Brain microvascular endothelial cell (primary cell): ENCODE data around the gene NECAB3.

Source experiments
- DNase-seq: peaks from one replicate; pipeline ENCODE4 v3.0.0-alpha.2; 2020
- H3K27ac ChIP-seq: fragments of 250-450 bp; sonication (Bioruptor Pico); 2 replicates; pipeline ENCODE4 v1.5.1; 2020; ENCODE audit warnings: mild to moderate bottlenecking, moderate library complexity
- H3K27me3 ChIP-seq: fragments of 250-450 bp; sonication (Bioruptor Pico); replicated peaks from 2 replicates; pipeline ENCODE4 v1.5.1; 2020; ENCODE audit warnings: mild to moderate bottlenecking
- H3K36me3 ChIP-seq: fragments of 250-450 bp; sonication (Bioruptor Pico); replicated peaks from 2 replicates; pipeline ENCODE4 v1.5.1; 2020; ENCODE audit warnings: mild to moderate bottlenecking
- H3K4me3 ChIP-seq: 2 replicates; pipeline ENCODE4 v1.5.1; 2011; ENCODE audit warnings: low read depth, mild to moderate bottlenecking, control low read depth, low read length, moderate library complexity
- CTCF ChIP-seq: IDR thresholded peaks from 2 replicates; pipeline ENCODE4 v1.5.1; 2011; ENCODE audit warnings: low read depth, mild to moderate bottlenecking, moderate library complexity, low read length, control low read depth, inconsistent platforms; ENCODE audit errors: missing control alignments
- in situ Hi-C: cut with HindIII; loops from 2 replicates; pipeline ENCODE4 v1.10.0; 2017; ENCODE audit warnings: low sequenced_read_pairs, low pct_ligation_motif_present

Gene NECAB3

GRCh38 chr20:33713865-33714367 is 39.7 kb upstream of the NECAB3 start:
- in situ Hi-C loops, result no loop called here

GRCh38 chr20:33711446-33711738 is 37.2 kb upstream of the NECAB3 start:
- no peak overlapping the region for H3K27ac ChIP-seq
- TF ChIP-seq CTCF, result no peak
- DNase-seq, result no peak
- H3K4me3 ChIP-seq, result no peak overlapping the region
- in situ Hi-C loops, result no loop called here
- no peaks in the 10 kb centered on the region for H3K27me3 ChIP-seq
- no peaks in the 10 kb centered on the region for H3K36me3 ChIP-seq

More at GRCh38 chr20:33713865-33714367, 39.7 kb upstream of the NECAB3 start:
- Histone ChIP-seq H3K27ac (no peak overlapping the region), H3K36me3 (no peaks in the 10 kb centered on the region), H3K27me3 (no peaks in the 10 kb centered on the region), H3K4me3 (no peak overlapping the region)
- no peak for DNase-seq
- TF ChIP-seq CTCF, result no peak

GRCh38 chr20:33710681-33711445 is 36.6 kb upstream of the NECAB3 start:
- no peak overlapping the region for H3K4me3 ChIP-seq
- DNase-seq, result no peak
- no peak for TF ChIP-seq CTCF
- in situ Hi-C loops, result no loop called here
- no peak overlapping the region for H3K27ac ChIP-seq
- no peaks in the 10 kb centered on the region for H3K27me3 ChIP-seq
- no peaks in the 10 kb centered on the region for H3K36me3 ChIP-seq

GRCh38 chr20:33709905-33710541 is 35.8 kb upstream of the NECAB3 start:
- Histone ChIP-seq H3K27me3 (no peaks in the 10 kb centered on the region), H3K36me3 (no peaks in the 10 kb centered on the region), H3K27ac (no peak overlapping the region), H3K4me3 (no peak overlapping the region)
- no peak for TF ChIP-seq CTCF
- DNase-seq, result no peak
- in situ Hi-C loops, result no loop called here

- in situ Hi-C loops, result no loop called here
- H3K4me3 ChIP-seq, result no peak overlapping the region
- no peak for TF ChIP-seq CTCF
- H3K27me3 ChIP-seq, result no peaks in the 10 kb centered on the region
- no peak for DNase-seq
- H3K36me3 ChIP-seq, result no peaks in the 10 kb centered on the region
- no peak overlapping the region for H3K27ac ChIP-seq
These were observed 35.2 kb upstream of the NECAB3 start for GRCh38 chr20:33709398-33709797.
